ENCODE results near the gene DNAH11. TPM values are rescaled to one million over a fixed set of nuclear protein-coding genes. Genes with fewer than 3 reads are reported as not detected.
"Not testable (repeated sequence)": the region's sequence is repeated elsewhere in the genome, so short reads cannot be mapped to it uniquely, and the experiment has no call there.

The DNAH11 gene
- total and polyA plus RNA-seq, 2 of the 13 experiments (the other 11 are each of a cell fraction or from before 2014, with no cell fraction given), result not detected

GRCh38 chr7:21851559-21851967 is 308.7 kb downstream of the DNAH11 start:
- ChIA-PET POLR2A (no interaction called here), CTCF (ENCODE audit: low intra/inter-chr PET ratio, low total read pairs) (no interaction called here)
- Histone ChIP-seq H3K4me1 (ENCODE audit: insufficient read depth, low read length) (no peaks in the 10 kb centered on the region), H3K79me2 (ENCODE audit: insufficient read depth, low read length) (no peaks in the 10 kb centered on the region), H3K4me2 (ENCODE audit: low read depth, low read length) (no peak overlapping the region), H3K4me3 (replicated peaks in 1 of 3; ENCODE audit: insufficient read depth in 1 of 3, low read depth in 2 of 3, low read length in 3 of 3) (no peak overlapping the region), H4K20me1 (ENCODE audit: insufficient read depth, low read length) (no peaks in the 10 kb centered on the region), H3K9ac (ENCODE audit: insufficient read depth, low read depth, low read length) (no peak overlapping the region), H3K27me3 (ENCODE audit: control insufficient read depth in 1 of 2, insufficient read depth in 2 of 2, low read length in 2 of 2) (no peaks in the 10 kb centered on the region), H3K36me3 (replicated peaks in 1 of 2; ENCODE audit: control insufficient read depth in 1 of 2, insufficient read depth in 2 of 2, low read length in 2 of 2) (no peaks in the 10 kb centered on the region), H3K9me3 (ENCODE audit: low read length) (no peaks in the 10 kb centered on the region), H2AFZ (ENCODE audit: low read length) (no peak overlapping the region), H3K27ac (ENCODE audit: extremely low read length, insufficient read depth, low read length) (no peak overlapping the region)
- 6% methylated on average over 6 of the region's 6 CpGs for WGBS (ENCODE audit: low lambda C conversion rate)
- intact Hi-C loops (cut with micrococcal nuclease; ENCODE audit: unreplicated experiment), result no loop called here
- no peak for FAIRE-seq
- no peak for ATAC-seq
- in situ Hi-C loops (cut with HindIII; ENCODE audit: extremely low pct_ligation_motif_present, low pct_unique_long_range_greater_than_20kb), result no loop called here
- BruUV-seq (replicated peaks), result no TSS peak
- no peak for DNase-seq (ENCODE audit: low spot score)
- TF ChIP-seq NFYC (CRISPR knock-in tag; IDR thresholded peaks at IDR 0.05), result no peak
- no peak for TF ChIP-seq CEBPG (CRISPR knock-in tag; IDR thresholded peaks at IDR 0.05)
- TF ChIP-seq DZIP1 (CRISPR knock-in tag; IDR thresholded peaks at IDR 0.05), result no peak
- no peak for TF ChIP-seq CBFB (CRISPR knock-in tag; IDR thresholded peaks at IDR 0.05)
- TF ChIP-seq ZNF431 (CRISPR knock-in tag; IDR thresholded peaks at IDR 0.05; ENCODE audit: borderline replicate concordance, low read depth), result no peak
- no peak for TF ChIP-seq PAX8 (CRISPR knock-in tag; IDR thresholded peaks at IDR 0.05; ENCODE audit: borderline replicate concordance)
- TF ChIP-seq SRY (CRISPR knock-in tag; IDR thresholded peaks at IDR 0.05), result no peak
- TF ChIP-seq ZBTB46 (CRISPR knock-in tag; IDR thresholded peaks at IDR 0.05; ENCODE audit: borderline replicate concordance), result no peak
- TF ChIP-seq ZNF709 (CRISPR knock-in tag; IDR thresholded peaks at IDR 0.05), result no peak

GRCh38 chr7:21865631-21866204 is 322.9 kb downstream of the DNAH11 start:
- in situ Hi-C loops (cut with HindIII; ENCODE audit: extremely low pct_ligation_motif_present, low pct_unique_long_range_greater_than_20kb); intact Hi-C loops (cut with micrococcal nuclease; ENCODE audit: unreplicated experiment); H3K79me2 ChIP-seq (ENCODE audit: insufficient read depth, low read length); H2AFZ ChIP-seq (ENCODE audit: low read length); H3K27me3 ChIP-seq (ENCODE audit: control insufficient read depth in 1 of 2, insufficient read depth in 2 of 2, low read length in 2 of 2); POLR2A ChIA-PET; H3K4me2 ChIP-seq (ENCODE audit: low read depth, low read length); H3K9ac ChIP-seq (ENCODE audit: insufficient read depth, low read depth, low read length); H3K9me3 ChIP-seq (ENCODE audit: low read length); H4K20me1 ChIP-seq (ENCODE audit: insufficient read depth, low read length); DNase-seq (ENCODE audit: low spot score); FAIRE-seq; BruUV-seq (replicated peaks); H3K36me3 ChIP-seq (replicated peaks in 1 of 2; ENCODE audit: control insufficient read depth in 1 of 2, insufficient read depth in 2 of 2, low read length in 2 of 2); H3K27ac ChIP-seq (ENCODE audit: extremely low read length, insufficient read depth, low read length); H3K4me1 ChIP-seq (ENCODE audit: insufficient read depth, low read length); ATAC-seq; H3K4me3 ChIP-seq (replicated peaks in 1 of 3; ENCODE audit: insufficient read depth in 1 of 3, low read depth in 2 of 3, low read length in 3 of 3); CTCF ChIA-PET (ENCODE audit: low intra/inter-chr PET ratio, low total read pairs): not testable (repeated sequence)
- 27% methylated on average over 7 of the region's 7 CpGs for WGBS (ENCODE audit: low lambda C conversion rate)

Data from HepG2 (cell line).